ENCODE results near the gene ARPP19. TPM values are rescaled to one million over a fixed set of nuclear protein-coding genes. Genes with fewer than 3 reads are reported as not detected.

Gene ARPP19
- total and polyA plus RNA-seq, 9 of the 15 experiments (the other 6 are each of a cell fraction or from before 2014, with no cell fraction given), result 33.3 to 102 (median 60.5) TPM

- no TSS peak for BruUV-seq (replicated peaks)
- H3K36me3 ChIP-seq (ENCODE audit: control insufficient read depth, insufficient read depth, low read length), result peaks cover 39% of the 10 kb centered on the region
- peaks cover 7 to 15% of the 10 kb centered on the region in 2 experiments; a peak in 4 of 5 replicates for H3K4me1 ChIP-seq (replicated peaks in 1 of 2; ENCODE audit: control insufficient read depth in 2 of 2, insufficient read depth in 2 of 2, low read length in 2 of 2)
- H3K9me1 ChIP-seq (ENCODE audit: control insufficient read depth, insufficient read depth, low read length), result no peaks in the 10 kb centered on the region
- ATAC-seq, result no peak
- no peak overlapping the region for H3K4me3 ChIP-seq
- intact Hi-C loops (cut with micrococcal nuclease) (no loop called here), in situ Hi-C loops (cut with MboI) (no loop called here)
- peaks cover 15% of the 10 kb centered on the region; the same call in 1 of the 2 replicates for H4K20me1 ChIP-seq (replicated peaks; ENCODE audit: control insufficient read depth, insufficient read depth, low read length)
- peaks cover 100% of the 10 kb centered on the region for H3K79me2 ChIP-seq (ENCODE audit: control insufficient read depth, insufficient read depth, low read length)
- POLR2A ChIA-PET, result interaction anchor here (0.9 kb wide), 1 partner anchor 14 kb away, joined by 3 read pairs; no protein-coding TSS in a partner anchor
- no peak overlapping the region for H2AFZ ChIP-seq (ENCODE audit: low read depth, low read length)
- no peak for DNase-seq (ENCODE audit: extremely low read depth in 1 of 4, low spot score in 3 of 4)
- no peak overlapping the region for H3K9ac ChIP-seq (ENCODE audit: insufficient read depth in 1 of 2, low read depth in 2 of 2, low read length in 2 of 2)
- peaks cover 4% of the 10 kb centered on the region; the same call in 1 of the 2 replicates for H3K9me3 ChIP-seq (replicated peaks; ENCODE audit: control insufficient read depth, insufficient read depth, low read depth, low read length)
- no peaks in the 10 kb centered on the region for H3K27me3 ChIP-seq (ENCODE audit: control insufficient read depth in 2 of 2, insufficient read depth in 2 of 2, low read length in 2 of 2)
- no peak for FAIRE-seq
- no peak overlapping the region for H3K4me2 ChIP-seq (ENCODE audit: insufficient read depth, low read length)
- 88% methylated on average over 4 of the region's 4 CpGs for WGBS (ENCODE audit: insufficient coverage, low coverage, missing lambda C conversion rate)
- H3K27ac ChIP-seq (ENCODE audit: extremely low read depth, low read depth, low read length), result no peak overlapping the region
- CTCF ChIA-PET (ENCODE audit: low intra/inter-chr PET ratio), result no interaction called here
- TF ChIP-seq ZEB2 (IDR thresholded peaks at IDR 0.05), result no peak
- TF ChIP-seq RAD51 (IDR thresholded peaks at IDR 0.05; ENCODE audit: borderline replicate concordance, low read depth), result no peak
- peak; percentile 51 for TF ChIP-seq MAFG (tag; conservative IDR thresholded peaks at IDR 0.05)
- TF ChIP-seq KLF13 (tag; IDR thresholded peaks at IDR 0.05; ENCODE audit: borderline replicate concordance, low read depth), result no peak
- TF ChIP-seq IRF9 (tag; IDR thresholded peaks at IDR 0.05), result no peak
- TF ChIP-seq SP1 (CRISPR knock-in tag; IDR thresholded peaks at IDR 0.05), result no peak
- no peak for TF ChIP-seq NR4A1 (CRISPR knock-in tag; IDR thresholded peaks at IDR 0.05)
- TF ChIP-seq NR4A1 (tag; IDR thresholded peaks at IDR 0.05), result no peak
- no peak for TF ChIP-seq ZBTB40 (IDR thresholded peaks at IDR 0.05)
- TF ChIP-seq ZBTB40 (CRISPR knock-in tag; IDR thresholded peaks at IDR 0.05), result no peak
- TF ChIP-seq ADNP (tag; IDR thresholded peaks at IDR 0.05), result no peak
- no peak for TF ChIP-seq POLR2G (IDR thresholded peaks at IDR 0.05; ENCODE audit: low read depth, low read length)
These were observed 5.2 kb downstream of the ARPP19 start for GRCh38 chr15:52563501-52564060.
